ENCODE data around the gene MLH1.
"Not testable (repeated sequence)": the region's sequence is repeated elsewhere in the genome, so short reads cannot be mapped to it uniquely, and the experiment has no call there.

The MLH1 gene

GRCh38 chr3:36993326-36994283, at the start of gene MLH1:
TSS of gene MLH1 (plus strand) at chr3:36993518. CDS start at chr3:36993548, 30 bp downstream.
- DNase-seq = peak; percentile 98

GRCh38 chr3:36943601-36944000, 49.7 kb upstream of the MLH1 start:
- no peak for DNase-seq

GRCh38 chr3:36944012-36944640, 49.2 kb upstream of the MLH1 start:
- peak in 1 of 2 experiments; percentile 15 for DNase-seq

- peak; percentile 79 to 81 for DNase-seq
Measured at GRCh38 chr3:36944641-36945270, 48.6 kb upstream of the MLH1 start, which contains the start of gene TRANK1. TSS of gene TRANK1 (minus strand) at chr3:36945054. CDS start at chr3:36944809, 245 bp downstream.

- no peak for DNase-seq
Measured at GRCh38 chr3:36945333-36945980, 47.9 kb upstream of the MLH1 start.

- not testable (repeated sequence) for DNase-seq
Measured at GRCh38 chr3:36947814-36948213, 45.5 kb upstream of the MLH1 start.

GRCh38 chr3:36954452-36955134, 38.7 kb upstream of the MLH1 start:
- no peak for DNase-seq

- DNase-seq = no peak
Measured at GRCh38 chr3:36956155-36956554, 37.2 kb upstream of the MLH1 start.

GRCh38 chr3:36957063-36957462, 36.3 kb upstream of the MLH1 start:
- DNase-seq = no peak

- no peak for DNase-seq
Measured at GRCh38 chr3:36957862-36958686, 35.2 kb upstream of the MLH1 start.

- no peak for DNase-seq
Measured at GRCh38 chr3:36959821-36960220, 33.5 kb upstream of the MLH1 start.

- DNase-seq = no peak
Measured at GRCh38 chr3:36960502-36960901, 32.8 kb upstream of the MLH1 start.

- DNase-seq = not testable (repeated sequence)
Measured at GRCh38 chr3:36963008-36963407, 30.3 kb upstream of the MLH1 start.

GRCh38 chr3:36964331-36964730, 29.0 kb upstream of the MLH1 start:
- DNase-seq = no peak

GRCh38 chr3:36964817-36965216, 28.5 kb upstream of the MLH1 start:
- DNase-seq = no peak

- DNase-seq = no peak
Measured at GRCh38 chr3:36965440-36965839, 27.9 kb upstream of the MLH1 start.

GRCh38 chr3:36969085-36969484, 24.2 kb upstream of the MLH1 start:
- no peak for DNase-seq

- peak in 1 of 2 experiments; percentile 17 for DNase-seq
Measured at GRCh38 chr3:36969540-36970432, 23.5 kb upstream of the MLH1 start.

- no peak for DNase-seq
Measured at GRCh38 chr3:36972163-36972562, 21.2 kb upstream of the MLH1 start.

GRCh38 chr3:36973139-36973538, 20.2 kb upstream of the MLH1 start:
- DNase-seq = no peak
